Frontal cortex (tissue), 4 donors: ENCODE results near the gene CREG1. TPM values are rescaled to one million over a fixed set of nuclear protein-coding genes. Genes with fewer than 3 reads are reported as not detected.
"Not testable (repeated sequence)": the region's sequence is repeated elsewhere in the genome, so short reads cannot be mapped to it uniquely, and the experiment has no call there.

Experiments
- DNase-seq, 2 donors: peaks; one replicate each; pipeline ENCODE4 v3.0.0; 2012; ENCODE audit warnings: low spot score in 2 of 2
- FAIRE-seq: peaks from 2 replicates; lab custom pipeline; 2012; peaks lifted over from hg19 to GRCh38; lab: Jason Lieb, UNC
- total RNA-seq: library from RNA; depleted of rRNA; stranded (reverse); fragments of >200 nt; gene quantifications from one replicate; pipeline ENCODE4 v1.2.3, GENCODE V29; 2014
- donor health status: control.
- donor health status: control.
- donor health status: control.

CREG1 gene
- total RNA-seq, 1 donor from 2014 or later, result 42.4 TPM

DNA sequence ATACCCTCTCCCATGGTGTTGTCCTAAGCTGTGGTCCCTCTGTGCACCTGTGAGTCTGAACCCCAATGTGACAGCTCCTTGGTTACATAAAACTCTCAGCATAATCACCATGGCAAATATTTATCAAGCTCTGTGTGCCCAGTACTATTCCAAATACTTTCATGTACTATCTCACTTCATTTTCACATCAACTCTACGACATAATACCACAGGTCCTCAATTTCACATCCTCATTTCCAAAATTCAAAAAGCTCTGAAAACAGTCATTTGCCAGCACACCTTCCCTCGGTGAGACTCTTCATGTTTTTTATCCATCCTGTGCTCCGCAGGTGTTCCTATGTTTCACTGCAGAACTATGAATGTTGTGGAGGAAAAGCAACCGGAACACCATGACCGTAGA, 12.4 kb upstream of the CREG1 start:
- no peak for DNase-seq
- no peak for FAIRE-seq

- DNase-seq, result no peak
- no peak for FAIRE-seq
These were observed 11.2 kb upstream of the CREG1 start for GRCh38 chr1:167564612-167565270.

DNA sequence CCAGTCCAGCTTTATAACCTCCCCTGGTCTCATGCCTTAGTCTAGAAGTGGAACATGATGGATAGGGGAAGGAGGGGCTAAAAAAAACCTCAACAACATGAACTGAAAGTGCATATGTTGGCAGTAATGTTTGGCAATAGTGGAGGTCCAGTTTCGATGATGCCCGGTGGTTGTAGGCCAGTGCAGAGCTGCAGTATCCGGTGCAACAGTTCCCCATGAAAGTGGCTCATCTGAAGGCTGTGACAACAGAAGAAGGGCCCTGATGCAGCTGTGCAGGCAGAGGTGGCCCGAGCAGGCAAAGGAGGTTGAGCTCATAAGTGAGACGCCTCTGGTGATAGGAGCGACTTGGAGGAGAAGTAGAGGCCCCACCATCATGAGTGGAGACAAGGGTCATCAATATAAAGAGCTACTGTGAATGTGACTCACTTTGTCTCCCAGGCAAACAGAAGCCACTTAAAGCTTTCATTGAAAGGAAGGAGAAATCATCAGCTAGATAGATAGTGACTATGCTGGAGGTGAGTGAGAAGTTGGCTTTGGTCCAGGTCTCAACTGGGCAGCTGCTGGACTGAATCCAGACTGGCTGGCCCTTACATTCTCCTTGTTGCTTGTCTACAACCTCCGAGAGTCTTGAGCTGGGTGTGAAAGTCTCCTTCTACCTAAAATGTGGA, 10.2 kb upstream of the CREG1 start:
- FAIRE-seq, result no peak
- no peak for DNase-seq

DNA sequence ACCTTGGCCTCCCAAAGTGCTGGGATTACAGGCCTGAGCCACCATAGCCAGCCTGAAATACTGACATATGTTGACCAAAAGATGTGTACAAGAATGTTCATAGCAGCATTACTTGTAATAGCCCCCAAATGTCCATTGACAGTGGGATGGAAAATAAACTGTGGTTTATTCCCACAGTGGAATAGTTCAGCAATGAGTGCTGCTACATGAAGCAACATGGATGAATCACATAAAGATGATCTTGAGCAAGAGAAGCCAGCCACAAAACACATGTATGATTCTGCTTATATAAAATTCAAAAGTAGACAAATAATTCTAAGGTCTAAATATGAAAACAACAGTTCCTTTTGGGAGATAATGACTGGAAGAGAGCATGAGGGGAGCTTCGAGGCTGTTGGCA, 9.1 kb upstream of the CREG1 start:
- no peak for DNase-seq
- FAIRE-seq, result no peak

DNA sequence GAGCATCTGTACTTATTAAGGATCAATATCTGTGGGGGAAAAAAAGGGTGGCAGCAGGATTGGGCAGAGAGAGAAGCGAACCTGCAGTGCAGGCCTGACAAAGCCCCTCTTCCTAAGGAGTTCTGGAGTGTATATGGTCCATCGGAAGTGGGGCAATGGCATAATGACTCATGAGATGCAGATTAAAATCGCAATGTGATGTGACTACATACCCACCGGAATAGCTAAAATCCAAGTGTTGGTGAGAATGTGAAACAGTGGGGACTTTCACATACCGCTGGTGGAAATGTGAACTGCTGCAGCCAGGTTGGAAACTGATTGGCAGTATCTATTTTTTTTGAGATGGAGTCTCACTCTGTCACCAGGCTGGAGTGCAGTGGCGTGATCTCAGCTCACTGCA, 8.2 kb upstream of the CREG1 start:
- FAIRE-seq, result no peak
- DNase-seq, result no peak

DNA sequence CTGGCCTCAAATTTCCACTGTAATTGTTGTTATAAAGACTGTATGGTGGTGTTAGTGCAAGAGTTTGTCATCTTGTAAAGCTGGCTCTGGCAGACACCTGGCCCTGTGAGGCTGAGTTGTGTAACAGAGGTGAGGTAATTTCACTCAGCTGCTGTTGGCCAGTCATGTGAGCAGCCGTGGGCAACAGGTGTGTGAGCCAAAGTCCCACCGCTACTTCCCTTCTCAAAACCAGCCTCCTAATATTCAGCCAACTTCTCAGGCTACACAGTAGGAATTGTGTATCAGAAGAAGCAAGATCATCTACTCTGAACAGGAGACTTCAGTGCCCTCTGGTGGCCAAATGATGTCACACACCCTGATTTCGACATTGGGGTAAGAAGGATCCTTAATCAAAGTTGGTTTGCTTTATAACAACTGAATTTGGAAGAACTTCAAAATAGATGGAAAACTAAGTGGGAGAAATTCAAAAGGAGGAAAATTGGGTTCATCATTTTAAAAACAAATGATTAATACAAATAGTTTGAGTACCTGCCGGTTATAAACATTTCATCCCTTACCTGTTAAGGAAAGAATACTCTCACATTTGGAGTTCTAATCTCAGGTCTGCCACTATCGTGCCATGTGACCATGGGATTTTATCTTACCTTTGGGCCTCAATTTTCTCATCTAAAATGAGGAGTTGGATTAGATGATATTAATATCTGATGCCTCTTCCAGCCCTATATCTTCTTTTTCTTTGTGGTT, 2.6 kb upstream of the CREG1 start:
- DNase-seq (peak; percentile 52 to 63), FAIRE-seq (peak; percentile 78)

DNA sequence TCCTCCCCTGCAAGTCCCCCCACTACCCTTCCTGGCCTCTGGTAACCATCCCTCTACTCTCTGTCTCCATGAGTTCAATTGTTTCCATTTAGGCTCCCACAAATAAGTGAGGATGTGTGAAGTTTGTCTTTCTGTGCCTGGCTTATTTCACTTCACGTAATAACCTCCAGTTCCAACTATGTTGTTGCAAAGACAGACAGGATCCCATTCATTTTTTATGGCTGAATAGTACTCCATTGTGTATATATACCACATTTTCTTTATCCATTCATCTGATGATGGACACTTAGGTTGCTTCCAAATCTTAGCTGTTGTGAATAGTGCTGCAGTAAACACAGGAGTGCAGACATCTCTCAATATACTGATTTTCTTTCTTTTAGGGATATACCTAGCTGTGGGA, 1.5 kb upstream of the CREG1 start:
- not testable (repeated sequence) for DNase-seq, FAIRE-seq

DNA sequence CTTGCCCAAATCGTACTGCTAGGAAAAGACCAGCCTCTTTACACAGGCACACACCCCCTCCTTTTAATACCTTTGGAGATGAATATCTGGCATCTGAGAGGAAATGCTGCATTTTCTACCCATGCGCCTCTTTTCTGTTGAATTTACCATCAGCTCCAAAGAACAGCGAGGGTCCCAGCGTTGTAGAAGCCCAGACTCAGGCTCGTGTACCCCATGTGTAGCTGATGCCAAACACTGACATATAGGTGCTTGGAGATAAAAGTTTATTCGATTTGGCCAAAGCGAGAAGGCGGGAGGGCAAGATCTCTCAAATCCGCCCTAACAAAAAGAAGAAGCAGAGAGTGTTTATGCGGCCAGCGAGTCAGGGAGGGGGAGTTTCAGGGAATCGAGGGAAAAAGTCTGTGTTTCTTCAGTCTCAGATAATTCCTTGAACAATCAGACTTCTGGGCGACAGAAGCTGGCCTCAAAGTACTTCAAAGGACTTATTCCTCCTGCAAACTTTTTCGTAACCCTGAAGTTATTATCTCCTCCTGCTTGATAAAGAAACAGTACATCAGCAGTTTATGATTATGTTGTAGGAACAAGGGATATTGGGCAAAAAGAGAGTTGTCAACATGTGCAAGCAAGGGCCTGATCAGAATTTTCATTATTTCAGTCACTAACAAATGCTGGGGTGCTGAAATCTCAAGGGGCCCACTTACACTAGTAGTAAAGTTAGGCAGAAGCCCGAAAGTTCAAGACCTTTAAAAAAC, 642 bp upstream of the CREG1 start:
- FAIRE-seq (no peak), DNase-seq (peak in 1 of 2 donors; percentile 29)

GRCh38 chr1:167551362-167551761, 2.2 kb downstream of the CREG1 start:
- FAIRE-seq (no peak), DNase-seq (no peak)

GRCh38 chr1:167548059-167548932, 5.3 kb downstream of the CREG1 start:
- no peak for FAIRE-seq
- no peak for DNase-seq

DNA sequence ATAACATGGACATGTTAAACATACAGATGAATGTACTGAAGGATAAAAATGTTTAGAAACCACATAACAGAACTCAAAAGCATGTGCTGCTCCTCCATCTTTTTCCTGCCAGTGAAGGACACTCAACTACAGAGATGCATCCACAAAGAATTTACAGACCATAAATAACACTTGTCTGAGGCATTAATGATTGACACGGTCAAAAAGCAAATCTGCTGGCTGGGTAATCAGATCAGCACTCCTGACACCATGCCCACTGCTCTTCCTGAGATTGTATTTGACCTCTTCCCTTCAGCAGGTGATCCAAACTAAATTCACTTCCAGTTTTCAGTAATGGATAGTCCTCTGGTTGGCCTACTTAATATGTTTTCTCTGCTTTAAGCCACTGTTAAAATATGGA, 6.6 kb downstream of the CREG1 start:
- no peak for FAIRE-seq

DNA sequence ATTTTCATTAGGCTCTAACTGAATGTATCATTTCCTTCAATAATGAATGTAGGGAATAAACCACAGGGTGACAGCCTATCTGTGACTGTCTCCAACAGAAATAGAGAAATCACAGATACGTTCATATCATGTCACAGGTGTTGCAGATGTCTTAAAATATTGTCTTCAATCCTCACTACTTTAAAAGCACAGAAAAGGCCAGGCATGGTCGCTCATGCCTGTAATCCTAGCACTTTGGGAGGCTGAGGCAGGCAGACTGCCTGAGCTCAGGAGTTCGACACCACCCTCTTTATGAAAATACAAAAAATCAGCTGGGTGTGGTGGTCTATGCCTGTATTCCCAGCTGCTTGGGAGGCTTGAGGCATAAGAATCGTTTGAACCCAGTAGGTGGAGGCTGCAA, 8.2 kb downstream of the CREG1 start:
- no peak for FAIRE-seq
- no peak for DNase-seq

More for the DNA sequence above, 6.6 kb downstream of the CREG1 start:
- DNase-seq, result no peak

- no peak for FAIRE-seq
- DNase-seq, result no peak
These were observed 9.0 kb downstream of the CREG1 start for GRCh38 chr1:167544447-167545093.

- no peak for FAIRE-seq
- no peak for DNase-seq
These were observed 10.2 kb downstream of the CREG1 start for GRCh38 chr1:167543199-167543990.

DNA sequence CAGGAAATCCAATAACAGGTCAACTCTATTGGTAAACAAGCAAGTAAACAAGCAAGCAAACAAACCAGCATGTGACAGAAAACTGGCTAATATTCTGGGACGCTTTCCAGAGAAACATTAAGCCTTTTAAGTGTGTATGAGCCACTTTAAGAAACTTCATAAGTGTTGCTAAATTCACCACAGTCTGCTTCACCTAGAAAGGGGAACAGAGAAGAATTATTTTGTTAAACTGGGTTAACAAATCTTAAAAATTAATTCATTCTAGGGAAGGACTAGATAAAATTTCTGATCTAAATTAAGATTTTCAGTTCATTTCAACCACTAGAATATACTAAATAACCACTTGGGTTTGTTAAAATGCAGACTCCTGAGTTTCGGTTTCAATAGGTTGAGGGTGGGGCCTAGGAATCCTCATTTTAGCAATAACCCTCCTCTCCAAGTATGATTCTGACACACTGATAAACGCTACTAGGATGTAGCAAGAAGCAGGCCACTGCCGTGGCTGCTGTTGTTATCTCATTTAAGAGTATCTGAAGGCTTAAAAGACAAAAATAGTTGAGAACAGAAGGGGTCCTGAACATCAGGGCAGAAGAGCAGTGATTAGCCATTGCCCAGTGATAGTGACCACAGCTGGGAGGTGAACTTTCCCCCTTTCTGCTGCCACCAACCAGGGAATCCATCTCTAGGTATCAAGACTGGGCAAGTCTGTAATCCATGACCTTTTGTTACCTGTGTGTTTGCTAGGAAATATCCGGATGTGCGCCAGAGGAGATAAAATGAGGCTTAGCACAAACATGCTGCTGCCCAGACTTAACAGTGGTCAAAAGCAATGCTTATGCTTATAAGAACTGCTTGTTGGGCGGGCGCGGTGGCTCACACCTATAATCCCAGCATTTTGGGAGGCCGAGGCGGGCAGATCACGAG, 11.2 kb downstream of the CREG1 start:
- DNase-seq, result no peak
- no peak for FAIRE-seq

- FAIRE-seq (no peak), DNase-seq (no peak)
These were observed 12.0 kb downstream of the CREG1 start for GRCh38 chr1:167541610-167542009.

DNA sequence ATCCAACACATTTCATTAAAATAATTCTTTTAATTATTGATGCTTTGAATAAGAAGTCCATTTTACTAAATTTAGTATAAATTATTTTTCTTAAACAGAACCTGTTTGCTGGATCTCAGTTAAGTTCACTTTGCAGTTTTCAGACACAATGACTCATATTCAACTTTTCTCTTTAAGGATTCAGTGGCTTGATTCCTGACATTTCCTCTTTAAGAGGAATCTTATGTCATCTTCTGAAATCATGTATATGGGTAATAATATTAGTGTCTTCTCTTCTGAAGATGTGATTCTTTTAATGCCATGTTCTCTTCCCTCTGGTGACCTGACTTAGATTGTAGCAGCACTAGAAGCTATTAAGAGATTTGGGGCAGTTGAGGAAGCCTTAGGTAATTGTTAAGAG, 12.6 kb downstream of the CREG1 start:
- FAIRE-seq (peak; percentile 17), DNase-seq (no peak)
